ENCODE results near the gene GSN. TPM values are rescaled to one million over a fixed set of nuclear protein-coding genes. Genes with fewer than 3 reads are reported as not detected.
A peak's percentile ranks its signal among the peaks of the same experiment; 100 is the strongest.

Gene GSN
- total and polyA plus RNA-seq, 5 experiments from 2014 or later, result 2.0 to 7.9 (median 3.3) TPM

GRCh38 chr9:121318631-121319382, 50.8 kb downstream of the GSN start:
- H3K27ac Mint-ChIP-seq, result peak overlapping the region in 2 of 10 donors; percentile 40 to 64
- no peak for DNase-seq
- POLR2A ChIA-PET, result no interaction called here
- H3K27me3 Mint-ChIP-seq, result no peaks in the 10 kb centered on the region
- H3K4me3 Mint-ChIP-seq, result no peak overlapping the region
- no peaks in the 10 kb centered on the region for H3K9me3 Mint-ChIP-seq
- no peak for ATAC-seq
- peaks cover 5 to 22% (median 15%) of the 10 kb centered on the region in 4 donors for H3K4me1 Mint-ChIP-seq
- H3K36me3 Mint-ChIP-seq, result peaks cover 0 to 6% (median 0%) of the 10 kb centered on the region in 3 donors

GRCh38 chr9:121319383-121319780, 51.4 kb downstream of the GSN start:
- Mint-ChIP-seq H3K4me1 (peaks cover 5 to 22% (median 15%) of the 10 kb centered on the region in 4 donors), H3K9me3 (no peaks in the 10 kb centered on the region), H3K27ac (peak overlapping the region in 1 of 10 donors; percentile 40), H3K27me3 (no peaks in the 10 kb centered on the region), H3K4me3 (no peak overlapping the region), H3K36me3 (peaks cover 0 to 6% (median 0%) of the 10 kb centered on the region in 3 donors)
- ATAC-seq (no peak), DNase-seq (no peak)
- POLR2A ChIA-PET, result interaction anchor here (1.6 kb wide), 1 partner anchor 80 kb away, joined by 6 read pairs; no protein-coding TSS in a partner anchor

GRCh38 chr9:121321016-121321503, 53.1 kb downstream of the GSN start:
- ATAC-seq (no peak), DNase-seq (no peak)
- POLR2A ChIA-PET, result interaction anchor here (1.6 kb wide), 1 partner anchor 79 kb away, joined by 6 read pairs; no protein-coding TSS in a partner anchor
- H3K27ac Mint-ChIP-seq, result peak overlapping the region in 1 of 10 donors; percentile 38
- no peaks in the 10 kb centered on the region for H3K9me3 Mint-ChIP-seq
- peaks cover 5 to 27% (median 15%) of the 10 kb centered on the region in 4 donors for H3K4me1 Mint-ChIP-seq
- H3K36me3 Mint-ChIP-seq, result peaks cover 0 to 6% (median 3%) of the 10 kb centered on the region in 3 donors
- no peaks in the 10 kb centered on the region for H3K27me3 Mint-ChIP-seq
- peak overlapping the region in 1 of 10 donors; percentile 52 for H3K4me3 Mint-ChIP-seq

GRCh38 chr9:121322037-121322736, 54.2 kb downstream of the GSN start:
- ATAC-seq, result no peak
- Mint-ChIP-seq H3K4me1 (peaks cover 5 to 27% (median 15%) of the 10 kb centered on the region in 4 donors), H3K4me3 (no peak overlapping the region), H3K27me3 (no peaks in the 10 kb centered on the region), H3K27ac (peak overlapping the region in 1 of 10 donors; percentile 8), H3K9me3 (no peaks in the 10 kb centered on the region), H3K36me3 (peaks cover 0 to 6% (median 3%) of the 10 kb centered on the region in 3 donors)
- DNase-seq, result no peak
- POLR2A ChIA-PET, result no interaction called here

- Mint-ChIP-seq H3K36me3 (peaks cover 0 to 3% (median 2%) of the 10 kb centered on the region in 3 donors), H3K4me1 (peaks cover 5 to 27% (median 15%) of the 10 kb centered on the region in 4 donors), H3K27ac (no peak overlapping the region), H3K9me3 (no peaks in the 10 kb centered on the region), H3K27me3 (no peaks in the 10 kb centered on the region), H3K4me3 (no peak overlapping the region)
- DNase-seq, result no peak
- no peak for ATAC-seq
- POLR2A ChIA-PET, result no interaction called here
These were observed 54.9 kb downstream of the GSN start for GRCh38 chr9:121322737-121323448.

GRCh38 chr9:121323449-121324151, 55.6 kb downstream of the GSN start:
- DNase-seq (no peak), ATAC-seq (no peak)
- H3K9me3 Mint-ChIP-seq, result no peaks in the 10 kb centered on the region
- POLR2A ChIA-PET, result no interaction called here
- peaks cover 0 to 3% (median 2%) of the 10 kb centered on the region in 3 donors for H3K36me3 Mint-ChIP-seq
- no peaks in the 10 kb centered on the region for H3K27me3 Mint-ChIP-seq
- H3K4me1 Mint-ChIP-seq, result peaks cover 5 to 27% (median 15%) of the 10 kb centered on the region in 4 donors
- H3K4me3 Mint-ChIP-seq, result no peak overlapping the region
- H3K27ac Mint-ChIP-seq, result no peak overlapping the region

GRCh38 chr9:121324316-121324715, 56.4 kb downstream of the GSN start:
- H3K4me3 Mint-ChIP-seq, result no peak overlapping the region
- H3K27ac Mint-ChIP-seq, result no peak overlapping the region
- DNase-seq (no peak), ATAC-seq (no peak)
- H3K36me3 Mint-ChIP-seq, result peaks cover 0 to 3% (median under 1%) of the 10 kb centered on the region in 3 donors
- H3K9me3 Mint-ChIP-seq, result no peaks in the 10 kb centered on the region
- peaks cover 3 to 27% (median 15%) of the 10 kb centered on the region in 4 donors for H3K4me1 Mint-ChIP-seq
- POLR2A ChIA-PET, result no interaction called here
- H3K27me3 Mint-ChIP-seq, result no peaks in the 10 kb centered on the region

- peaks cover 0 to 4% (median 3%) of the 10 kb centered on the region in 3 donors for H3K36me3 Mint-ChIP-seq
- POLR2A ChIA-PET, result no interaction called here
- ATAC-seq (no peak), DNase-seq (no peak)
- H3K4me3 Mint-ChIP-seq, result no peak overlapping the region
- H3K4me1 Mint-ChIP-seq, result peaks cover 3 to 27% (median 15%) of the 10 kb centered on the region in 4 donors
- no peaks in the 10 kb centered on the region for H3K9me3 Mint-ChIP-seq
- peak overlapping the region in 2 of 10 donors; percentile 5 to 31 for H3K27ac Mint-ChIP-seq
- no peaks in the 10 kb centered on the region for H3K27me3 Mint-ChIP-seq
These were observed 56.8 kb downstream of the GSN start for GRCh38 chr9:121324755-121325154.

- no peaks in the 10 kb centered on the region for H3K9me3 Mint-ChIP-seq
- DNase-seq, result no peak
- H3K4me3 Mint-ChIP-seq, result no peak overlapping the region
- peak overlapping the region in 1 of 10 donors; percentile 31 for H3K27ac Mint-ChIP-seq
- H3K36me3 Mint-ChIP-seq, result peaks cover 0 to 5% (median 3%) of the 10 kb centered on the region in 3 donors
- no peaks in the 10 kb centered on the region for H3K27me3 Mint-ChIP-seq
- POLR2A ChIA-PET, result no interaction called here
- peaks cover 1 to 23% (median 13%) of the 10 kb centered on the region in 4 donors for H3K4me1 Mint-ChIP-seq
- ATAC-seq, result no peak
These were observed 57.4 kb downstream of the GSN start for GRCh38 chr9:121325387-121325786.

GRCh38 chr9:121326130-121326838, 58.3 kb downstream of the GSN start:
- DNase-seq, result no peak
- no peak overlapping the region for H3K27ac Mint-ChIP-seq
- POLR2A ChIA-PET, result no interaction called here

GRCh38 chr9:121326901-121327613, 59.1 kb downstream of the GSN start:
- no peak for DNase-seq
- Mint-ChIP-seq H3K36me3 (peaks cover 0 to 5% (median 3%) of the 10 kb centered on the region in 3 donors), H3K9me3 (no peaks in the 10 kb centered on the region), H3K27ac (no peak overlapping the region), H3K27me3 (no peaks in the 10 kb centered on the region), H3K4me1 (peaks cover 1 to 13% (median 5%) of the 10 kb centered on the region in 4 donors), H3K4me3 (no peak overlapping the region)
- POLR2A ChIA-PET, result interaction anchor here (0.8 kb wide), 1 partner anchor 42 kb away, joined by 3 read pairs; no protein-coding TSS in a partner anchor
- no peak for ATAC-seq

More at GRCh38 chr9:121326130-121326838, 58.3 kb downstream of the GSN start:
- Mint-ChIP-seq H3K4me1 (peaks cover 1 to 15% (median 8%) of the 10 kb centered on the region in 4 donors), H3K27me3 (no peaks in the 10 kb centered on the region), H3K36me3 (peaks cover 0 to 5% (median 3%) of the 10 kb centered on the region in 3 donors), H3K4me3 (no peak overlapping the region), H3K9me3 (no peaks in the 10 kb centered on the region)
- no peak for ATAC-seq
